Measurements from ENCODE around the gene APOL4.

GRCh38 chr22:36155702-36156101, 45.9 kb downstream of the APOL4 start:
- no peak for TF ChIP-seq CTCF (IDR thresholded peaks at IDR 0.05; ENCODE audit: low read length)
- TF ChIP-seq EZH2 (IDR thresholded peaks at IDR 0.05; ENCODE audit: borderline replicate concordance, low read length): no peak

Data from OCI-LY1 (cell line).